ENCODE results near the gene ADIPOR2. TPM values are rescaled to one million over a fixed set of nuclear protein-coding genes. Genes with fewer than 3 reads are reported as not detected.

The ADIPOR2 gene
- total RNA-seq, 1 donor from 2014 or later = 22.7 TPM

GRCh38 chr12:1760566-1761382, 69.9 kb downstream of the ADIPOR2 start:
- Histone ChIP-seq H3K27me3 (ENCODE audit: control insufficient read depth, insufficient read depth, low read length) (no peaks in the 10 kb centered on the region), H3K36me3 (ENCODE audit: control insufficient read depth, insufficient read depth, low read length) (peaks cover 2% of the 10 kb centered on the region), H3K4me3 (ENCODE audit: low read depth, low read length) (no peak overlapping the region)
- no peak for TF ChIP-seq CTCF (IDR thresholded peaks at IDR 0.05; ENCODE audit: insufficient read depth, low read length, poor library complexity, severe bottlenecking)
- DNase-seq (ENCODE audit: low read depth) = peak; percentile 82

- TF ChIP-seq CTCF (IDR thresholded peaks at IDR 0.05; ENCODE audit: insufficient read depth, low read length, poor library complexity, severe bottlenecking) = no peak
- no peak overlapping the region for H3K4me3 ChIP-seq (ENCODE audit: low read depth, low read length)
- H3K27me3 ChIP-seq (ENCODE audit: control insufficient read depth, insufficient read depth, low read length) = no peaks in the 10 kb centered on the region
- H3K36me3 ChIP-seq (ENCODE audit: control insufficient read depth, insufficient read depth, low read length) = peaks cover 2% of the 10 kb centered on the region
- DNase-seq (ENCODE audit: low read depth) = no peak
These were observed 71.0 kb downstream of the ADIPOR2 start for GRCh38 chr12:1761857-1762256.

GRCh38 chr12:1763153-1763552, 72.3 kb downstream of the ADIPOR2 start:
- TF ChIP-seq CTCF (IDR thresholded peaks at IDR 0.05; ENCODE audit: insufficient read depth, low read length, poor library complexity, severe bottlenecking) = no peak
- Histone ChIP-seq H3K4me3 (ENCODE audit: low read depth, low read length) (no peak overlapping the region), H3K27me3 (ENCODE audit: control insufficient read depth, insufficient read depth, low read length) (no peaks in the 10 kb centered on the region), H3K36me3 (ENCODE audit: control insufficient read depth, insufficient read depth, low read length) (peaks cover 2% of the 10 kb centered on the region)
- no peak for DNase-seq (ENCODE audit: low read depth)

- TF ChIP-seq CTCF (IDR thresholded peaks at IDR 0.05; ENCODE audit: insufficient read depth, low read length, poor library complexity, severe bottlenecking) = no peak
- Histone ChIP-seq H3K4me3 (ENCODE audit: low read depth, low read length) (no peak overlapping the region), H3K36me3 (ENCODE audit: control insufficient read depth, insufficient read depth, low read length) (no peaks in the 10 kb centered on the region), H3K27me3 (ENCODE audit: control insufficient read depth, insufficient read depth, low read length) (no peaks in the 10 kb centered on the region)
- no peak for DNase-seq (ENCODE audit: low read depth)
These were observed 75.2 kb downstream of the ADIPOR2 start for GRCh38 chr12:1766110-1766509.

- TF ChIP-seq CTCF (IDR thresholded peaks at IDR 0.05; ENCODE audit: insufficient read depth, low read length, poor library complexity, severe bottlenecking) = no peak
- Histone ChIP-seq H3K36me3 (ENCODE audit: control insufficient read depth, insufficient read depth, low read length) (no peaks in the 10 kb centered on the region), H3K4me3 (ENCODE audit: low read depth, low read length) (no peak overlapping the region), H3K27me3 (ENCODE audit: control insufficient read depth, insufficient read depth, low read length) (no peaks in the 10 kb centered on the region)
- no peak for DNase-seq (ENCODE audit: low read depth)
These were observed 76.7 kb downstream of the ADIPOR2 start for GRCh38 chr12:1767407-1768090.
